DND-41 (cell line): Measurements from ENCODE around the gene MICU1.

ENCODE experiments used
- EZH2 ChIP-seq: IDR thresholded peaks from 3 replicates; pipeline ENCODE4 v1.6.1; 2012; ENCODE audit warnings: borderline replicate concordance, low read depth, mild to moderate bottlenecking, moderate library complexity, low read length, inconsistent platforms; ENCODE audit not compliant: severe bottlenecking
- TF ChIP-seq, protein P1 (sequence below): IDR thresholded peaks from 2 replicates; pipeline ENCODE4 v1.5.1; 2012; ENCODE audit warnings: borderline replicate concordance, low read length, moderate library complexity, mild to moderate bottlenecking; ENCODE audit not compliant: poor library complexity, severe bottlenecking; ENCODE audit errors: extremely low read depth

DNA sequence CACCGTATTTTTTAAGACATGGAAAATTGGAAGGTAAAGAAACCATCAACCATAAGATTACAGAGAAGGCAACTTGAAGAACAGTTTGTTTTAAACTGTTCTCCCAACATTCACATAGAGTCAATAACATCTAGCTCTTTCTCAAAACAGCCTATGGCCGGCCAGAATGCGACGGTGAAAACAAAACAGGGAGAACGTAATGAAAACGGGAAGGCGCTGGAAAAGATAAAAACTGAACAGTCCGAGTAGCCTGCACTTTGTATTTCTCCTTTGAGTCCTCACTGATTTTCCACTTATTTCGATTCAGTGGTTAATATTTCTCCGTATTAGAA, 637 bp downstream of the MICU1 start:
- TF ChIP-seq, protein P1, sequence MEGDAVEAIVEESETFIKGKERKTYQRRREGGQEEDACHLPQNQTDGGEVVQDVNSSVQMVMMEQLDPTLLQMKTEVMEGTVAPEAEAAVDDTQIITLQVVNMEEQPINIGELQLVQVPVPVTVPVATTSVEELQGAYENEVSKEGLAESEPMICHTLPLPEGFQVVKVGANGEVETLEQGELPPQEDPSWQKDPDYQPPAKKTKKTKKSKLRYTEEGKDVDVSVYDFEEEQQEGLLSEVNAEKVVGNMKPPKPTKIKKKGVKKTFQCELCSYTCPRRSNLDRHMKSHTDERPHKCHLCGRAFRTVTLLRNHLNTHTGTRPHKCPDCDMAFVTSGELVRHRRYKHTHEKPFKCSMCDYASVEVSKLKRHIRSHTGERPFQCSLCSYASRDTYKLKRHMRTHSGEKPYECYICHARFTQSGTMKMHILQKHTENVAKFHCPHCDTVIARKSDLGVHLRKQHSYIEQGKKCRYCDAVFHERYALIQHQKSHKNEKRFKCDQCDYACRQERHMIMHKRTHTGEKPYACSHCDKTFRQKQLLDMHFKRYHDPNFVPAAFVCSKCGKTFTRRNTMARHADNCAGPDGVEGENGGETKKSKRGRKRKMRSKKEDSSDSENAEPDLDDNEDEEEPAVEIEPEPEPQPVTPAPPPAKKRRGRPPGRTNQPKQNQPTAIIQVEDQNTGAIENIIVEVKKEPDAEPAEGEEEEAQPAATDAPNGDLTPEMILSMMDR, result no peak
- TF ChIP-seq EZH2, result no peak
